ENCODE data around the gene MXD1. TPM values are rescaled to one million over a fixed set of nuclear protein-coding genes. Genes with fewer than 3 reads are reported as not detected.

MXD1 gene
- total and polyA plus RNA-seq, 4 donors: 1.4 to 8.5 (median 5.8) TPM

DNA sequence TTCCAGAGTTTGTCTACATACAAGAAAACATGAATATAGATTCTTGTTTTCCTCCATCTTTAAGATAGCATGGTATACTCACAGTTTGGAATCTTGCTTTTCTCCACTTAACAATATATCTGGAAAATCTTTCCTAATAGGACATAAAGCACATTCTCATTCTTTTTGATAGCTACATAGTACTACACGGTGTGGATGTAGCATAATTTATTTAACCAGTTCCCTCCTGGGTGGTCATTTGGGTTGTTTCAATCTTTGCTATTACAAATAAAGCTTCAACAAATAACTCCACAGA, 19.7 kb downstream of the MXD1 start:
- peaks cover 0 to 8% (median 3%) of the 10 kb centered on the region in 4 donors for H3K4me1 ChIP-seq (ENCODE audit: control insufficient read depth in 4 of 4, insufficient read depth in 4 of 4, low read length in 3 of 4)
- no peak for DNase-seq (ENCODE audit: low spot score)
- H3K9ac ChIP-seq (ENCODE audit: low read depth in 1 of 2, low read length in 2 of 2): no peak overlapping the region
- H3K9me3 ChIP-seq (ENCODE audit: control insufficient read depth in 4 of 4, low read length in 3 of 4): no peaks in the 10 kb centered on the region
- H3K36me3 ChIP-seq (ENCODE audit: control insufficient read depth in 4 of 4, insufficient read depth in 3 of 4, low read depth in 1 of 4, low read length in 3 of 4): peaks cover 13 to 32% (median 29%) of the 10 kb centered on the region in 4 donors
- no peaks in the 10 kb centered on the region for H3K27me3 ChIP-seq (ENCODE audit: control insufficient read depth in 4 of 4, insufficient read depth in 4 of 4, low read length in 3 of 4)
- no peak overlapping the region for H3K4me3 ChIP-seq (ENCODE audit: low read depth in 1 of 3, low read length in 3 of 3)
- WGBS: 75% methylated on average over 1 of the region's 1 CpG
- TF ChIP-seq, protein P1, sequence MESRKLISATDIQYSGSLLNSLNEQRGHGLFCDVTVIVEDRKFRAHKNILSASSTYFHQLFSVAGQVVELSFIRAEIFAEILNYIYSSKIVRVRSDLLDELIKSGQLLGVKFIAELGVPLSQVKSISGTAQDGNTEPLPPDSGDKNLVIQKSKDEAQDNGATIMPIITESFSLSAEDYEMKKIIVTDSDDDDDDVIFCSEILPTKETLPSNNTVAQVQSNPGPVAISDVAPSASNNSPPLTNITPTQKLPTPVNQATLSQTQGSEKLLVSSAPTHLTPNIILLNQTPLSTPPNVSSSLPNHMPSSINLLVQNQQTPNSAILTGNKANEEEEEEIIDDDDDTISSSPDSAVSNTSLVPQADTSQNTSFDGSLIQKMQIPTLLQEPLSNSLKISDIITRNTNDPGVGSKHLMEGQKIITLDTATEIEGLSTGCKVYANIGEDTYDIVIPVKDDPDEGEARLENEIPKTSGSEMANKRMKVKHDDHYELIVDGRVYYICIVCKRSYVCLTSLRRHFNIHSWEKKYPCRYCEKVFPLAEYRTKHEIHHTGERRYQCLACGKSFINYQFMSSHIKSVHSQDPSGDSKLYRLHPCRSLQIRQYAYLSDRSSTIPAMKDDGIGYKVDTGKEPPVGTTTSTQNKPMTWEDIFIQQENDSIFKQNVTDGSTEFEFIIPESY (IDR thresholded peaks at IDR 0.05): no peak
- TF ChIP-seq YY1 (IDR thresholded peaks at IDR 0.05) (no peak), NR2F2 (IDR thresholded peaks at IDR 0.05) (no peak), RXRA (IDR thresholded peaks at IDR 0.05) (no peak), HNF4A (conservative IDR thresholded peaks at IDR 0.05) (no peak), SP1 (IDR thresholded peaks at IDR 0.05) (no peak), GABPA (IDR thresholded peaks at IDR 0.05 in 1 of 2, conservative IDR thresholded peaks at IDR 0.05 in 1 of 2) (no peak), TAF1 (conservative IDR thresholded peaks at IDR 0.05) (no peak), RAD21 (IDR thresholded peaks at IDR 0.05) (no peak), HNF4G (IDR thresholded peaks at IDR 0.05) (no peak), JUND (IDR thresholded peaks at IDR 0.05) (no peak), FOXA2 (IDR thresholded peaks at IDR 0.05) (no peak), EGR1 (IDR thresholded peaks at IDR 0.05; ENCODE audit: low read depth in 2 of 2) (no peak)
- TF ChIP-seq, protein P2, sequence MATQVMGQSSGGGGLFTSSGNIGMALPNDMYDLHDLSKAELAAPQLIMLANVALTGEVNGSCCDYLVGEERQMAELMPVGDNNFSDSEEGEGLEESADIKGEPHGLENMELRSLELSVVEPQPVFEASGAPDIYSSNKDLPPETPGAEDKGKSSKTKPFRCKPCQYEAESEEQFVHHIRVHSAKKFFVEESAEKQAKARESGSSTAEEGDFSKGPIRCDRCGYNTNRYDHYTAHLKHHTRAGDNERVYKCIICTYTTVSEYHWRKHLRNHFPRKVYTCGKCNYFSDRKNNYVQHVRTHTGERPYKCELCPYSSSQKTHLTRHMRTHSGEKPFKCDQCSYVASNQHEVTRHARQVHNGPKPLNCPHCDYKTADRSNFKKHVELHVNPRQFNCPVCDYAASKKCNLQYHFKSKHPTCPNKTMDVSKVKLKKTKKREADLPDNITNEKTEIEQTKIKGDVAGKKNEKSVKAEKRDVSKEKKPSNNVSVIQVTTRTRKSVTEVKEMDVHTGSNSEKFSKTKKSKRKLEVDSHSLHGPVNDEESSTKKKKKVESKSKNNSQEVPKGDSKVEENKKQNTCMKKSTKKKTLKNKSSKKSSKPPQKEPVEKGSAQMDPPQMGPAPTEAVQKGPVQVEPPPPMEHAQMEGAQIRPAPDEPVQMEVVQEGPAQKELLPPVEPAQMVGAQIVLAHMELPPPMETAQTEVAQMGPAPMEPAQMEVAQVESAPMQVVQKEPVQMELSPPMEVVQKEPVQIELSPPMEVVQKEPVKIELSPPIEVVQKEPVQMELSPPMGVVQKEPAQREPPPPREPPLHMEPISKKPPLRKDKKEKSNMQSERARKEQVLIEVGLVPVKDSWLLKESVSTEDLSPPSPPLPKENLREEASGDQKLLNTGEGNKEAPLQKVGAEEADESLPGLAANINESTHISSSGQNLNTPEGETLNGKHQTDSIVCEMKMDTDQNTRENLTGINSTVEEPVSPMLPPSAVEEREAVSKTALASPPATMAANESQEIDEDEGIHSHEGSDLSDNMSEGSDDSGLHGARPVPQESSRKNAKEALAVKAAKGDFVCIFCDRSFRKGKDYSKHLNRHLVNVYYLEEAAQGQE (IDR thresholded peaks at IDR 0.05): no peak
- TF ChIP-seq, protein P3, sequence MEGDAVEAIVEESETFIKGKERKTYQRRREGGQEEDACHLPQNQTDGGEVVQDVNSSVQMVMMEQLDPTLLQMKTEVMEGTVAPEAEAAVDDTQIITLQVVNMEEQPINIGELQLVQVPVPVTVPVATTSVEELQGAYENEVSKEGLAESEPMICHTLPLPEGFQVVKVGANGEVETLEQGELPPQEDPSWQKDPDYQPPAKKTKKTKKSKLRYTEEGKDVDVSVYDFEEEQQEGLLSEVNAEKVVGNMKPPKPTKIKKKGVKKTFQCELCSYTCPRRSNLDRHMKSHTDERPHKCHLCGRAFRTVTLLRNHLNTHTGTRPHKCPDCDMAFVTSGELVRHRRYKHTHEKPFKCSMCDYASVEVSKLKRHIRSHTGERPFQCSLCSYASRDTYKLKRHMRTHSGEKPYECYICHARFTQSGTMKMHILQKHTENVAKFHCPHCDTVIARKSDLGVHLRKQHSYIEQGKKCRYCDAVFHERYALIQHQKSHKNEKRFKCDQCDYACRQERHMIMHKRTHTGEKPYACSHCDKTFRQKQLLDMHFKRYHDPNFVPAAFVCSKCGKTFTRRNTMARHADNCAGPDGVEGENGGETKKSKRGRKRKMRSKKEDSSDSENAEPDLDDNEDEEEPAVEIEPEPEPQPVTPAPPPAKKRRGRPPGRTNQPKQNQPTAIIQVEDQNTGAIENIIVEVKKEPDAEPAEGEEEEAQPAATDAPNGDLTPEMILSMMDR (IDR thresholded peaks at IDR 0.05; ENCODE audit: low read depth, low read length, missing input control): no peak
- no peak overlapping the region for H3K27ac ChIP-seq (ENCODE audit: low read depth in 1 of 2, low read length in 2 of 2)

DNA sequence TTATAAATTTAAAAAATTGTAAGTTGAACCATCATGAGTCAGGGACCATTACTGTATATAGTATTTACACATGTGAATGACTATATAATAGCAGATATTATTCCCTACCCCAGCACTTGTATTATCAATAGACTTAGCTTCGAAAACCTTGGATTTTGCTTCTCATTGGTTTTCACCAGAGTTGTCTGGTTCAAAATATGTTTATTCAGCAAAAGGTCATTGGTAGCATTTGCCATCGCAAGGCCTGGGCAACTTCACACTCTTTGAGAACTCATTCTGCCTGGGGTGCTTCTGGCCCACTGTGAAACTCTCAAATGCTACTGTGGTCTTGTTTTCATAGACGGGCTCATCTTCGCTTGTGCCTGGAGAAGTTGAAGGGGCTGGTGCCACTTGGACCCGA, 20.1 kb downstream of the MXD1 start:
- Histone ChIP-seq H3K9me3 (ENCODE audit: control insufficient read depth in 4 of 4, low read length in 3 of 4) (no peaks in the 10 kb centered on the region), H3K27me3 (ENCODE audit: control insufficient read depth in 4 of 4, insufficient read depth in 4 of 4, low read length in 3 of 4) (no peaks in the 10 kb centered on the region), H3K36me3 (ENCODE audit: control insufficient read depth in 4 of 4, insufficient read depth in 3 of 4, low read depth in 1 of 4, low read length in 3 of 4) (peaks cover 15 to 32% (median 30%) of the 10 kb centered on the region in 4 donors), H3K9ac (ENCODE audit: low read depth in 1 of 2, low read length in 2 of 2) (no peak overlapping the region), H3K4me1 (ENCODE audit: control insufficient read depth in 4 of 4, insufficient read depth in 4 of 4, low read length in 3 of 4) (peaks cover 0 to 8% (median 3%) of the 10 kb centered on the region in 4 donors), H3K27ac (ENCODE audit: low read depth in 1 of 2, low read length in 2 of 2) (no peak overlapping the region), H3K4me3 (ENCODE audit: low read depth in 1 of 3, low read length in 3 of 3) (no peak overlapping the region)
- WGBS: over 99% methylated on average over 5 of the region's 5 CpGs
- TF ChIP-seq FOXA1 (IDR thresholded peaks at IDR 0.05) (no peak), HNF4G (IDR thresholded peaks at IDR 0.05) (no peak), HNF4A (conservative IDR thresholded peaks at IDR 0.05) (no peak), NR2F2 (IDR thresholded peaks at IDR 0.05) (no peak), EGR1 (IDR thresholded peaks at IDR 0.05; ENCODE audit: low read depth in 2 of 2) (no peak), GABPA (IDR thresholded peaks at IDR 0.05 in 1 of 2, conservative IDR thresholded peaks at IDR 0.05 in 1 of 2) (no peak), TAF1 (conservative IDR thresholded peaks at IDR 0.05) (no peak), SP1 (IDR thresholded peaks at IDR 0.05) (no peak), JUND (IDR thresholded peaks at IDR 0.05) (no peak)
- TF ChIP-seq, protein P4, sequence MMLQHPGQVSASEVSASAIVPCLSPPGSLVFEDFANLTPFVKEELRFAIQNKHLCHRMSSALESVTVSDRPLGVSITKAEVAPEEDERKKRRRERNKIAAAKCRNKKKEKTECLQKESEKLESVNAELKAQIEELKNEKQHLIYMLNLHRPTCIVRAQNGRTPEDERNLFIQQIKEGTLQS (IDR thresholded peaks at IDR 0.05): no peak
- TF ChIP-seq, protein P1 (IDR thresholded peaks at IDR 0.05): no peak
- TF ChIP-seq, protein P5, sequence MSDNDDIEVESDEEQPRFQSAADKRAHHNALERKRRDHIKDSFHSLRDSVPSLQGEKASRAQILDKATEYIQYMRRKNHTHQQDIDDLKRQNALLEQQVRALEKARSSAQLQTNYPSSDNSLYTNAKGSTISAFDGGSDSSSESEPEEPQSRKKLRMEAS (IDR thresholded peaks at IDR 0.05): no peak
- TF ChIP-seq, protein P3 (IDR thresholded peaks at IDR 0.05; ENCODE audit: low read depth, low read length, missing input control): no peak
- no peak for DNase-seq (ENCODE audit: low spot score)

Measured in liver (tissue), 9 donors.